Astrocyte (in vitro differentiated cells and primary cell): ENCODE results near the gene FRMD4A. TPM values are rescaled to one million over a fixed set of nuclear protein-coding genes. Genes with fewer than 3 reads are reported as not detected.
A peak's percentile ranks its signal among the peaks of the same experiment; 100 is the strongest.

Experiments used
- DNase-seq: peaks from one replicate; pipeline ENCODE4 v3.0.0-alpha.2; 2010; ENCODE audit warnings: low read depth
- FAIRE-seq: peaks from 2 replicates; lab custom pipeline; 2011; peaks lifted over from hg19 to GRCh38; lab: Jason Lieb, UNC
- H2AFZ ChIP-seq: 2 replicates; pipeline ENCODE4 v1.6.0; 2012; ENCODE audit warnings: low read depth, low read length, inconsistent platforms
- H3K27ac ChIP-seq: 2 replicates; pipeline ENCODE4 v1.5.1; 2011; ENCODE audit warnings: low read depth, low read length, inconsistent platforms
- H3K27me3 ChIP-seq: 2 replicates; pipeline ENCODE4 v1.6.0; 2011; ENCODE audit warnings: low read length, inconsistent platforms; ENCODE audit not compliant: insufficient read depth
- H3K36me3 ChIP-seq: 2 replicates; pipeline ENCODE4 v1.5.1; 2011; ENCODE audit warnings: low read length, inconsistent platforms; ENCODE audit not compliant: insufficient read depth
- H3K4me1 ChIP-seq: 2 replicates; pipeline ENCODE4 v1.5.1; 2011; ENCODE audit warnings: low read length, inconsistent platforms; ENCODE audit not compliant: insufficient read depth
- H3K4me2 ChIP-seq: 2 replicates; pipeline ENCODE4 v1.6.0; 2012; ENCODE audit warnings: low read length, inconsistent platforms
- H3K4me3 ChIP-seq: 2 replicates; pipeline ENCODE4 v1.5.1; 2011; ENCODE audit warnings: low read depth, mild to moderate bottlenecking, low read length, inconsistent platforms; ENCODE audit not compliant: insufficient read depth
- H3K79me2 ChIP-seq: 2 replicates; pipeline ENCODE4 v1.6.0; 2012; ENCODE audit warnings: mild to moderate bottlenecking, low read length, inconsistent platforms; ENCODE audit not compliant: insufficient read depth
- H3K9ac ChIP-seq: 2 replicates; pipeline ENCODE4 v1.6.0; 2012; ENCODE audit warnings: mild to moderate bottlenecking, low read length, inconsistent platforms
- H3K9me3 ChIP-seq: 2 replicates; pipeline ENCODE4 v1.5.1; 2012; ENCODE audit warnings: low read depth, mild to moderate bottlenecking, low read length, inconsistent platforms; ENCODE audit not compliant: insufficient read depth
- H4K20me1 ChIP-seq: 2 replicates; pipeline ENCODE4 v1.6.0; 2012; ENCODE audit warnings: low read length, inconsistent platforms; ENCODE audit not compliant: insufficient read depth
- H3K27ac Mint-ChIP-seq: one replicate; pipeline ENCODE4 v1.8.0; 2021; ENCODE audit warnings: mild to moderate bottlenecking, mixed read lengths; ENCODE audit not compliant: unreplicated experiment
- H3K27me3 Mint-ChIP-seq: one replicate; pipeline ENCODE4 v1.8.0; 2021; ENCODE audit warnings: low read depth, mixed read lengths; ENCODE audit not compliant: unreplicated experiment
- H3K36me3 Mint-ChIP-seq: one replicate; pipeline ENCODE4 v1.8.0; 2021; ENCODE audit warnings: low read depth, mixed read lengths; ENCODE audit not compliant: unreplicated experiment
- H3K4me1 Mint-ChIP-seq: one replicate; pipeline ENCODE4 v1.8.0; 2021; ENCODE audit warnings: low read depth, mixed read lengths; ENCODE audit not compliant: unreplicated experiment
- H3K4me3 Mint-ChIP-seq: one replicate; pipeline ENCODE4 v1.8.0; 2021; ENCODE audit warnings: mild to moderate bottlenecking, moderate library complexity, mixed read lengths; ENCODE audit not compliant: unreplicated experiment
- H3K9me3 Mint-ChIP-seq: one replicate; pipeline ENCODE4 v1.8.0; 2021; ENCODE audit warnings: mild to moderate bottlenecking, mixed read lengths; ENCODE audit not compliant: unreplicated experiment
- CTCF ChIP-seq: IDR thresholded peaks from 2 replicates; pipeline ENCODE4 v1.5.1; 2011; ENCODE audit warnings: low read depth, mild to moderate bottlenecking, inconsistent platforms, low read length, moderate library complexity; ENCODE audit not compliant: insufficient read depth
- EZH2 ChIP-seq: IDR thresholded peaks from 2 replicates; pipeline ENCODE4 v1.6.1; 2012; ENCODE audit warnings: mild to moderate bottlenecking, low read length, inconsistent platforms; ENCODE audit not compliant: insufficient read depth
- total RNA-seq: library from RNA; stranded (reverse); gene quantifications from 2 replicates; pipeline ENCODE4 v1.2.1, GENCODE V29; 2021

The FRMD4A gene
- total RNA-seq, 1 donor from 2014 or later = 82.5 TPM

GRCh38 chr10:14299556-14299955 lies 31.2 kb downstream of the FRMD4A start:
- H3K9me3 ChIP-seq = no peaks in the 10 kb centered on the region
- DNase-seq = no peak
- H3K36me3 Mint-ChIP-seq = no peaks in the 10 kb centered on the region
- no peak overlapping the region for H2AFZ ChIP-seq
- no peaks in the 10 kb centered on the region for H3K9me3 Mint-ChIP-seq
- H3K4me1 ChIP-seq = peaks cover 5% of the 10 kb centered on the region
- H3K4me2 ChIP-seq = no peak overlapping the region
- H3K4me1 Mint-ChIP-seq = no peaks in the 10 kb centered on the region
- no peak for TF ChIP-seq CTCF
- no peak for TF ChIP-seq EZH2
- no peak overlapping the region for H3K4me3 ChIP-seq
- no peak overlapping the region for H3K27ac ChIP-seq
- no peaks in the 10 kb centered on the region for H3K36me3 ChIP-seq
- no peak overlapping the region for H3K9ac ChIP-seq
- H3K4me3 Mint-ChIP-seq = no peak overlapping the region
- peaks cover 16% of the 10 kb centered on the region for H3K27me3 ChIP-seq
- H4K20me1 ChIP-seq = no peaks in the 10 kb centered on the region
- H3K27me3 Mint-ChIP-seq = peaks cover 11% of the 10 kb centered on the region
- no peak overlapping the region for H3K27ac Mint-ChIP-seq
- no peak for FAIRE-seq
- no peaks in the 10 kb centered on the region for H3K79me2 ChIP-seq

- H3K4me1 ChIP-seq = peaks cover 5% of the 10 kb centered on the region
- no peaks in the 10 kb centered on the region for H3K4me1 Mint-ChIP-seq
- H3K9ac ChIP-seq = no peak overlapping the region
- peaks cover 3% of the 10 kb centered on the region for H3K9me3 Mint-ChIP-seq
- H3K27me3 Mint-ChIP-seq = peaks cover 7% of the 10 kb centered on the region
- DNase-seq (peak; percentile 25), FAIRE-seq (no peak)
- H3K36me3 ChIP-seq = no peaks in the 10 kb centered on the region
- H3K27ac ChIP-seq = no peak overlapping the region
- no peaks in the 10 kb centered on the region for H4K20me1 ChIP-seq
- H3K27me3 ChIP-seq = peaks cover 12% of the 10 kb centered on the region
- peak overlapping the region; percentile 5 for H2AFZ ChIP-seq
- no peaks in the 10 kb centered on the region for H3K36me3 Mint-ChIP-seq
- H3K27ac Mint-ChIP-seq = no peak overlapping the region
- no peaks in the 10 kb centered on the region for H3K9me3 ChIP-seq
- no peak overlapping the region for H3K4me3 ChIP-seq
- no peaks in the 10 kb centered on the region for H3K79me2 ChIP-seq
- no peak overlapping the region for H3K4me2 ChIP-seq
- no peak overlapping the region for H3K4me3 Mint-ChIP-seq
- TF ChIP-seq CTCF (no peak), EZH2 (no peak)
Observed at GRCh38 chr10:14296065-14296709, 34.5 kb downstream of the FRMD4A start.

DNA sequence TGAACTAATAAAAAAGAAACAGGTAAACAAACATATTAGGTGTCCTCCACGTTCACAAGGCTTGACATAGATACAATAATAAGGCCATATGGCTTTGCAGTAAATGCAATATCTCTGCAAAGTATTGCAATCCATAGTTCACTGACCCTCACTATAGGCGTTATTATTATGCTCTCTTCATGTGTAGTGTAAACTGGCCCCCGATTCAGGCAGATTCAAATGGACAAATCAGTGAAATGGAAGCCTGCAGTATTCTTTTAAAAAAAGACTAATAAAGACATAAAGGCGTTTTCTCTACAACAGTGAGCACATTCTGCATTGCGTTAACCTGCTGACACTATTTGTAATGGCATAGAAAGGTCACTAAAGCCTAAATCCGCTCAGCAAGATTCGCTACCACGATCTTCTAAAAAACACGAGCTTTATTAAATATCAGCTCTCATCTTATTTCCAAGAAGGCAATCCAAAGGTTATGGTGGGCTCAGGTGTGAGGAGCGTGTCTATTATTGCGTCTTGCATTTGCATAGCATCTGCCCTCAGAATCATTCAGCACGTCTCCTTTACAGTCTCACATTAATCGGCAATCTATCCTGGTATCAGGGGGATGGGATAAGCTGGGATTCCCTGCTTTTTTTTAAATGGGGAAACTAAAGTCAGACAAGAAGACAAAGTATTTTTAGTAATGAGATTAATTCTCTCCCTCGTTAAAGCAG lies 36.2 kb downstream of the FRMD4A start:
- no peak overlapping the region for H3K4me2 ChIP-seq
- FAIRE-seq = no peak
- TF ChIP-seq CTCF = no peak
- TF ChIP-seq EZH2 = no peak
- H3K79me2 ChIP-seq = no peaks in the 10 kb centered on the region
- Mint-ChIP-seq H3K27me3 (peaks cover 7% of the 10 kb centered on the region), H3K4me3 (no peak overlapping the region), H3K4me1 (no peaks in the 10 kb centered on the region), H3K27ac (no peak overlapping the region), H3K9me3 (peaks cover 7% of the 10 kb centered on the region), H3K36me3 (no peaks in the 10 kb centered on the region)
- H3K9me3 ChIP-seq = no peaks in the 10 kb centered on the region
- H3K4me1 ChIP-seq = peaks cover 5% of the 10 kb centered on the region
- H2AFZ ChIP-seq = no peak overlapping the region
- H3K27me3 ChIP-seq = no peaks in the 10 kb centered on the region
- no peak overlapping the region for H3K9ac ChIP-seq
- no peaks in the 10 kb centered on the region for H3K36me3 ChIP-seq
- no peak for DNase-seq
- no peak overlapping the region for H3K4me3 ChIP-seq
- H4K20me1 ChIP-seq = no peaks in the 10 kb centered on the region
- H3K27ac ChIP-seq = no peak overlapping the region
